Body of pancreas (tissue), 4 donors: ENCODE measurements around the gene ANKDD1A. TPM values are rescaled to one million over a fixed set of nuclear protein-coding genes. Genes with fewer than 3 reads are reported as not detected.

Experiments
- ATAC-seq: fragments of 150-250 bp; one replicate; pipeline ENCODE4 v1.9.1; 2016
- DNase-seq, 4 donors: peaks; one replicate each; pipeline ENCODE4 v3.0.0-alpha.2; 2019
- H3K27ac ChIP-seq, 4 donors: fragments of 200-600 bp; sonication (generic); 1 replicate in 3 of 4; 2 replicates in 1 of 4; pipeline versions ENCODE4 v1.5.1 to v1.6.1; 2016 to 2019; ENCODE audit warnings: mild to moderate bottlenecking in 1 of 4, mixed read lengths in 1 of 4, moderate library complexity in 1 of 4
- H3K27me3 ChIP-seq, 2 donors: fragments of 200-600 bp; sonication (generic); one replicate each; pipeline ENCODE4 v1.6.0; 2016; ENCODE audit warnings: mild to moderate bottlenecking in 1 of 2
- H3K36me3 ChIP-seq, 2 donors: fragments of 200-600 bp; sonication (generic); replicated peaks in 1 of 2; 2 replicates each; pipeline ENCODE4 v1.5.1; 2016; ENCODE audit warnings: low read depth in 2 of 2; ENCODE audit not compliant: insufficient read depth in 1 of 2
- H3K4me1 ChIP-seq: fragments of 200-600 bp; sonication (generic); one replicate; pipeline ENCODE4 v1.6.0; 2016
- H3K4me3 ChIP-seq, 2 donors: fragments of 200-600 bp; sonication (generic); 1 replicate in 1 of 2; 2 replicates in 1 of 2; pipeline ENCODE4 v1.5.1; 2016 to 2019
- H3K9me3 ChIP-seq, 3 donors: fragments of 200-600 bp; sonication (generic); 1 replicate in 2 of 3; 2 replicates in 1 of 3; pipeline ENCODE4 v1.5.1; 2016
- POLR2A ChIP-seq, 3 donors: fragments of 450-650 bp; IDR thresholded peaks; one replicate each; pipeline ENCODE4 v1.6.1; 2016; ENCODE audit warnings: antibody characterized with exemption in 3 of 3, mild to moderate bottlenecking in 2 of 3
- WGBS, 2 donors: methylation state at CpG; one replicate each; pipeline ENCODE4 v1.1.5; 2017; 5-methylcytosine and 5-hydroxymethylcytosine counted together
- intact Hi-C: fragments of 100-400 bp; cut with DNase I; formaldehyde crosslinking; loops from one replicate; pipeline ENCODE4 v1.15.1; 2023
- total RNA-seq, 2 donors: library from RNA; depleted of rRNA; stranded (reverse); fragments of >200 nt; gene quantifications; one replicate each; pipeline ENCODE4 v1.1.0, GENCODE V29; 2016
- TF ChIP-seq, protein P1 (sequence below), 7 experiments: fragments of 450-650 bp in 4 of 7; fragments of 200-600 bp in 3 of 7; sonication (generic) in 3 of 7; IDR thresholded peaks; one replicate each; pipeline ENCODE4 v1.5.1; 2016 to 2019; ENCODE audit warnings: antibody characterized with exemption in 7 of 7

ANKDD1A gene
- total RNA-seq, 2 donors from 2014 or later, result 3.9 to 18.8 TPM

GRCh38 chr15:64930019-64930652 is 18.4 kb downstream of the ANKDD1A start:
- Histone ChIP-seq H3K9me3 (no peaks in the 10 kb centered on the region), H3K4me3 (no peak overlapping the region), H3K27me3 (no peaks in the 10 kb centered on the region), H3K4me1 (no peaks in the 10 kb centered on the region), H3K27ac (no peak overlapping the region), H3K36me3 (no peaks in the 10 kb centered on the region)
- DNase-seq (no peak), ATAC-seq (no peak)
- 84 to 86% methylated on average over 10 of the region's 10 CpGs for WGBS, 2 donors
- TF ChIP-seq POLR2A (IDR thresholded peaks at IDR 0.05), result no peak
- TF ChIP-seq, protein P1, sequence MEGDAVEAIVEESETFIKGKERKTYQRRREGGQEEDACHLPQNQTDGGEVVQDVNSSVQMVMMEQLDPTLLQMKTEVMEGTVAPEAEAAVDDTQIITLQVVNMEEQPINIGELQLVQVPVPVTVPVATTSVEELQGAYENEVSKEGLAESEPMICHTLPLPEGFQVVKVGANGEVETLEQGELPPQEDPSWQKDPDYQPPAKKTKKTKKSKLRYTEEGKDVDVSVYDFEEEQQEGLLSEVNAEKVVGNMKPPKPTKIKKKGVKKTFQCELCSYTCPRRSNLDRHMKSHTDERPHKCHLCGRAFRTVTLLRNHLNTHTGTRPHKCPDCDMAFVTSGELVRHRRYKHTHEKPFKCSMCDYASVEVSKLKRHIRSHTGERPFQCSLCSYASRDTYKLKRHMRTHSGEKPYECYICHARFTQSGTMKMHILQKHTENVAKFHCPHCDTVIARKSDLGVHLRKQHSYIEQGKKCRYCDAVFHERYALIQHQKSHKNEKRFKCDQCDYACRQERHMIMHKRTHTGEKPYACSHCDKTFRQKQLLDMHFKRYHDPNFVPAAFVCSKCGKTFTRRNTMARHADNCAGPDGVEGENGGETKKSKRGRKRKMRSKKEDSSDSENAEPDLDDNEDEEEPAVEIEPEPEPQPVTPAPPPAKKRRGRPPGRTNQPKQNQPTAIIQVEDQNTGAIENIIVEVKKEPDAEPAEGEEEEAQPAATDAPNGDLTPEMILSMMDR (IDR thresholded peaks at IDR 0.05), result no peak
- intact Hi-C loops, result no loop called here

- H3K4me1 ChIP-seq, result no peaks in the 10 kb centered on the region
- no peak overlapping the region for H3K27ac ChIP-seq
- TF ChIP-seq, protein P1 (IDR thresholded peaks at IDR 0.05), result no peak
- no peak for TF ChIP-seq POLR2A (IDR thresholded peaks at IDR 0.05)
- DNase-seq (no peak), ATAC-seq (no peak)
- no peaks in the 10 kb centered on the region for H3K36me3 ChIP-seq
- 76 to 78% methylated on average over 8 to 11 of the region's 11 CpGs for WGBS, 2 donors
- H3K27me3 ChIP-seq, result no peaks in the 10 kb centered on the region
- H3K9me3 ChIP-seq, result no peaks in the 10 kb centered on the region
- H3K4me3 ChIP-seq, result no peak overlapping the region
- intact Hi-C loops, result no loop called here
Measured at GRCh38 chr15:64930778-64931371, 19.2 kb downstream of the ANKDD1A start.

DNA sequence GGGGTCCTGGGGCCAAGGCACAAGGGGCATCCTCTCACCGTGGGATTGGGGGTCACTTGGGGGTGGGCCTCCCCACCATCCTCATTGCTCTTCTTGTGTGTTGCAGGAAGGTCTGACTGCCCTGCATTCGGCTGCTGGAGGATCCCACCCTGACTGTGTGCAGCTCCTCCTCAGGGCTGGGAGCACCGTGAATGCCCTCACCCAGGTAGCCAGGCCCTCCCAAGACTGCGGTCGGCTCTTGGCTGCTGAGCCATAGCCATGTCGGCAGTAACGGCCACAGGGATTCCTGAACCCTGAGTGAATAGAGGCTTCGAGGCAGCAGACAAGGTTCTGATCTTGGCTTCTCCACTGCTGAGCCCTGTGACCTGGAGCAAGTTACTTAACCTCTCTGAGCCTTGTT is 19.7 kb downstream of the ANKDD1A start:
- no peaks in the 10 kb centered on the region for H3K9me3 ChIP-seq
- no peak overlapping the region for H3K27ac ChIP-seq
- no peaks in the 10 kb centered on the region for H3K36me3 ChIP-seq
- 93 to 95% methylated on average over 6 to 8 of the region's 8 CpGs for WGBS, 2 donors
- DNase-seq (no peak), ATAC-seq (no peak)
- no peak for TF ChIP-seq POLR2A (IDR thresholded peaks at IDR 0.05)
- TF ChIP-seq, protein P1 (IDR thresholded peaks at IDR 0.05), result no peak
- H3K4me3 ChIP-seq, result no peak overlapping the region
- intact Hi-C loops, result no loop called here
- no peaks in the 10 kb centered on the region for H3K4me1 ChIP-seq
- no peaks in the 10 kb centered on the region for H3K27me3 ChIP-seq

DNA sequence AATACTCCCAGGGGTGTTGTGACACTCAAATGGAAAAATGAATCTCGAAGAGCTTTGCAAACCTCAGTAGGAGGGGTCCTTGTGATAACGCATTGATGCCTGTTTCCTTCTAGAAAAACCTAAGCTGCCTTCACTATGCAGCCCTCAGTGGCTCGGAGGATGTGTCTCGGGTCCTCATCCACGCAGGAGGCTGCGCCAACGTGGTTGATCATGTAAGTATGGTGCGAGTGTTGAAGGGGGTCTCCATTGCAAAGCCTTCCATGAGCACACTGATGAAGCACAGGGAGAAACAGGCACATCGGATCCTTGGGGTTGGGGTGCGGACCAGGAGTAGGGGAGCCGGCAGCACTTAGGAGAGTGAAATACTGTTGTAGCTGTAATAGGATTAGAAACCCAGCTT is 22.3 kb downstream of the ANKDD1A start:
- Histone ChIP-seq H3K27me3 (no peaks in the 10 kb centered on the region), H3K4me3 (no peak overlapping the region), H3K4me1 (peaks cover 6% of the 10 kb centered on the region), H3K9me3 (no peaks in the 10 kb centered on the region), H3K36me3 (no peaks in the 10 kb centered on the region), H3K27ac (no peak overlapping the region)
- DNase-seq (no peak), ATAC-seq (no peak)
- WGBS, 2 donors, result 95 to 97% methylated on average over 11 of the region's 11 CpGs
- intact Hi-C loops, result no loop called here
- TF ChIP-seq POLR2A (IDR thresholded peaks at IDR 0.05), result no peak
- TF ChIP-seq, protein P1 (IDR thresholded peaks at IDR 0.05), result no peak

DNA sequence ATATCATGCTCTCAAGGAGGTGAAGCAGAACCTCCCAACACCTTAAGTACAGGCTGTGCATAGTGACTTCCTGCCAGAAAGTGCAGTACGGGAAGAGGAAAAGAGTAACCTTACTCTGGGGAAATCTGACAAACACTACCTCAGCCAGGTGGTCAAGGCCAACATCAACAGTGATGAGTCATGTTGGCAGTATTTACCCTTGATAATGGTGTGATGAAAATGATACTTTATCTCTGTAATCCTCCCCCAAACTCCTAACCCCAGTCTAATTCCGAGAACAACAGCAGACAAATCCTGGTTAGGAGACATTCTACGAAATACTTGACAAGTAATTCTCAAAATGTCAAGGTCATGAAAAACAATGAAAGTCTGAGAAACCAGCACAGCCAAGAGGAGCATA is 26.5 kb downstream of the ANKDD1A start:
- Histone ChIP-seq H3K36me3 (no peaks in the 10 kb centered on the region), H3K9me3 (no peaks in the 10 kb centered on the region), H3K4me3 (no peak overlapping the region), H3K4me1 (peaks cover 6% of the 10 kb centered on the region), H3K27me3 (no peaks in the 10 kb centered on the region), H3K27ac (no peak overlapping the region)
- DNase-seq (peak in 1 of 4 donors; percentile 15), ATAC-seq (peak; percentile 64)
- intact Hi-C loops, result no loop called here
- 28 to 29% methylated on average over 3 of the region's 3 CpGs for WGBS, 2 donors
- TF ChIP-seq POLR2A (IDR thresholded peaks at IDR 0.05), result no peak
- TF ChIP-seq, protein P1 (IDR thresholded peaks at IDR 0.05), result no peak
